GM12878 (cell line): Measurements from ENCODE around the gene SYT12.

Experiments
- CHD2 ChIP-seq: IDR thresholded peaks from 2 replicates; pipeline ENCODE4 v1.6.1; 2011; ENCODE audit warnings: low read depth, low read length, improper control_type of control experiment, borderline replicate concordance
- FOXM1 ChIP-seq: IDR thresholded peaks from 2 replicates; pipeline ENCODE4 v1.6.1; 2012; ENCODE audit warnings: low read depth, mild to moderate bottlenecking, inconsistent platforms, low read length, moderate library complexity
- HDAC6 ChIP-seq: fragments of 200-600 bp; sonication (generic); IDR thresholded peaks from one replicate; pipeline ENCODE4 v1.8.0; 2017; ENCODE audit warnings: antibody characterized with exemption; ENCODE audit not compliant: unreplicated experiment
- MYC ChIP-seq: IDR thresholded peaks from 2 replicates; pipeline ENCODE4 v1.6.1; 2011; ENCODE audit warnings: mild to moderate bottlenecking, low read length, moderate library complexity, inconsistent platforms; ENCODE audit not compliant: insufficient read depth, insufficient replicate concordance, insufficient read length, severe bottlenecking
- POLR2A ChIP-seq: IDR thresholded peaks from 2 replicates; pipeline ENCODE4 v1.6.1; 2011; ENCODE audit warnings: low read depth, mild to moderate bottlenecking, low read length
- PRDM15 ChIP-seq: fragments of 450-650 bp; formaldehyde crosslinking; IDR thresholded peaks from 2 replicates; pipeline ENCODE4 v1.4.0; 2020; ENCODE audit warnings: mild to moderate bottlenecking, moderate library complexity
- SRF ChIP-seq, 2 experiments: IDR thresholded peaks; 2 replicates each; pipeline ENCODE4 v1.6.1; 2011; ENCODE audit warnings: low read depth in 2 of 2, low read length in 2 of 2, mild to moderate bottlenecking in 1 of 2, moderate library complexity in 1 of 2
- TBL1XR1 ChIP-seq: IDR thresholded peaks from 2 replicates; pipeline ENCODE4 v1.6.1; 2012; ENCODE audit warnings: low read depth, low read length, improper control_type of control experiment
- ZBTB33 ChIP-seq: fragments of 450-650 bp; IDR thresholded peaks from 2 replicates; pipeline ENCODE4 v1.6.1; 2017; ENCODE audit warnings: mild to moderate bottlenecking
- TF ChIP-seq, protein P1 (sequence below): fragments of 450-650 bp; IDR thresholded peaks from 2 replicates; pipeline ENCODE4 v1.6.1; 2014; ENCODE audit warnings: mild to moderate bottlenecking
- TF ChIP-seq, protein P2 (sequence below), 3 experiments: IDR thresholded peaks in 2 of 3; conservative IDR thresholded peaks in 1 of 3; 2 replicates each; pipeline ENCODE4 v1.5.1; 2011; ENCODE audit warnings: low read depth in 3 of 3, low read length in 3 of 3, mild to moderate bottlenecking in 3 of 3, control low read depth in 2 of 3, moderate library complexity in 2 of 3, inconsistent platforms in 1 of 3, mixed read lengths in 1 of 3; ENCODE audit not compliant: control insufficient read depth in 2 of 3, insufficient read depth in 1 of 3; ENCODE audit errors: extremely low read depth in 1 of 3

- no peak for TF ChIP-seq MYC
- TF ChIP-seq CHD2, result no peak
- TF ChIP-seq PRDM15 (CRISPR knock-in tag), result no peak
- no peak for TF ChIP-seq HDAC6
- TF ChIP-seq, protein P1, sequence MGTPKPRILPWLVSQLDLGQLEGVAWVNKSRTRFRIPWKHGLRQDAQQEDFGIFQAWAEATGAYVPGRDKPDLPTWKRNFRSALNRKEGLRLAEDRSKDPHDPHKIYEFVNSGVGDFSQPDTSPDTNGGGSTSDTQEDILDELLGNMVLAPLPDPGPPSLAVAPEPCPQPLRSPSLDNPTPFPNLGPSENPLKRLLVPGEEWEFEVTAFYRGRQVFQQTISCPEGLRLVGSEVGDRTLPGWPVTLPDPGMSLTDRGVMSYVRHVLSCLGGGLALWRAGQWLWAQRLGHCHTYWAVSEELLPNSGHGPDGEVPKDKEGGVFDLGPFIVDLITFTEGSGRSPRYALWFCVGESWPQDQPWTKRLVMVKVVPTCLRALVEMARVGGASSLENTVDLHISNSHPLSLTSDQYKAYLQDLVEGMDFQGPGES, result no peak
- TF ChIP-seq TBL1XR1, result no peak
- no peak for TF ChIP-seq SRF (IDR thresholded peaks at IDR 0.05; ENCODE audit: low read depth in 2 of 2, low read length in 2 of 2)
- TF ChIP-seq, protein P2, sequence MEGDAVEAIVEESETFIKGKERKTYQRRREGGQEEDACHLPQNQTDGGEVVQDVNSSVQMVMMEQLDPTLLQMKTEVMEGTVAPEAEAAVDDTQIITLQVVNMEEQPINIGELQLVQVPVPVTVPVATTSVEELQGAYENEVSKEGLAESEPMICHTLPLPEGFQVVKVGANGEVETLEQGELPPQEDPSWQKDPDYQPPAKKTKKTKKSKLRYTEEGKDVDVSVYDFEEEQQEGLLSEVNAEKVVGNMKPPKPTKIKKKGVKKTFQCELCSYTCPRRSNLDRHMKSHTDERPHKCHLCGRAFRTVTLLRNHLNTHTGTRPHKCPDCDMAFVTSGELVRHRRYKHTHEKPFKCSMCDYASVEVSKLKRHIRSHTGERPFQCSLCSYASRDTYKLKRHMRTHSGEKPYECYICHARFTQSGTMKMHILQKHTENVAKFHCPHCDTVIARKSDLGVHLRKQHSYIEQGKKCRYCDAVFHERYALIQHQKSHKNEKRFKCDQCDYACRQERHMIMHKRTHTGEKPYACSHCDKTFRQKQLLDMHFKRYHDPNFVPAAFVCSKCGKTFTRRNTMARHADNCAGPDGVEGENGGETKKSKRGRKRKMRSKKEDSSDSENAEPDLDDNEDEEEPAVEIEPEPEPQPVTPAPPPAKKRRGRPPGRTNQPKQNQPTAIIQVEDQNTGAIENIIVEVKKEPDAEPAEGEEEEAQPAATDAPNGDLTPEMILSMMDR (IDR thresholded peaks at IDR 0.05 in 2 of 3, conservative IDR thresholded peaks at IDR 0.05 in 1 of 3; ENCODE audit: control insufficient read depth in 2 of 3, extremely low read depth in 1 of 3, insufficient read depth in 1 of 3, low read depth in 3 of 3, low read length in 3 of 3), result no peak
- no peak for TF ChIP-seq FOXM1
- no peak for TF ChIP-seq POLR2A
- no peak for TF ChIP-seq ZBTB33
Observed at GRCh38 chr11:67073908-67074307, 51.0 kb downstream of the SYT12 start.
